GM19351 (cell line): ENCODE measurements around the gene ADD1.

Source experiments
- ATAC-seq: cut with Tn5 transposase; IDR thresholded peaks from one replicate; pipeline ENCODE4 v1.9.1; 2021; ENCODE audit warnings: mild to moderate bottlenecking, moderate library complexity; ENCODE audit not compliant: unreplicated experiment

The ADD1 gene

DNA sequence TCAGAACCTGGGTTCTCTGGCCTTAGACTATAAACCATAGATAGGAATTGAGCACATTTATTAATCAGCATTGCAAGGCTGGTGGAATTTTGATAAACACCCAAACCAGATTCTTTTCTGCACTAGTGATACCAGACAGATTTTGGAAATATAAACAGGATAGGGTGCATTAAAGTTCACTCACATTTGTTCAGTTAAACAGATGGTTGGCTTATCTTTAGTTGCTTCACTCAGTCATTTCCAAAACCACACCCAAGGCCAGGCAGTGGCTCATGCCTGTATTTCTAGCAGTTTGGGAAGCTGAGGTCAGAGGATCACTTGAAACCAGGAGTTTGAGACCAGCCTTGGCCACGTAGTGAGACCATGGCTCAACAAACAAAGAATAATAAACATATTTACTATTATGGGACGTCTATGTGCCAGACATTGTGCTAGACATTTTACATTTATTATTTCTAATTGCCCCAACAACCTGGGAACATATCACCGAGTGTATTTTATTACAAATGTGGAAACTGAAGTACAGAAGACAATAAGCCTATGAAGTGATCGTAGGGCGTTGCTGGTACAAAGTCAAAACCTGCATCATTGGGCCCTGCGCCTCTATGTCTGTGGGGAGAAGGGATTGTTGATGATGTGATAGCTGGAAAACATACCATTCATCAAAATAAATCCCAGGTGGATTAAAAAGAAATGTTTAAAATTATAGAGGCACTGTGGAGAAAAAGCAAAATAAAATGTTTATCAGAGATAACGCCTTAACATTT is 15.0 kb downstream of the ADD1 start:
- no peak for ATAC-seq

DNA sequence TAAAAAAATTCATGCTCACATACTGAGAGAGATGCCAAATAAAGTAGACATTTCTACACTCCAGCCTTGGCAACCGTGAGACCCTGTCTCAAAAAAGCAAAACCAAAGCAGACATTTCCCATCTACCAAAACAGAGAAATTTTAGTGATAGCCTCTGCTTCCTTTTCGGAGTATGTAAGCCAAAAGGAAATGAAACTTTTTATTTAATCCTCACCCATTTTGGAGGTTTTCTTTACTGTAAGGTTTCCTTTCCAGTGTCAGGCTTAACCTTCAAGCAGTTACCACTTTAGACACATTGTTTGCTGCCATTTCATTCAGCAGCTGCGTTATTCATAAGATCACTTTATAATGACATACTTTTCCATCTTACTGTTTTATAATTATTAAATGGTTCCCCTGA is 15.9 kb downstream of the ADD1 start:
- no peak for ATAC-seq

DNA sequence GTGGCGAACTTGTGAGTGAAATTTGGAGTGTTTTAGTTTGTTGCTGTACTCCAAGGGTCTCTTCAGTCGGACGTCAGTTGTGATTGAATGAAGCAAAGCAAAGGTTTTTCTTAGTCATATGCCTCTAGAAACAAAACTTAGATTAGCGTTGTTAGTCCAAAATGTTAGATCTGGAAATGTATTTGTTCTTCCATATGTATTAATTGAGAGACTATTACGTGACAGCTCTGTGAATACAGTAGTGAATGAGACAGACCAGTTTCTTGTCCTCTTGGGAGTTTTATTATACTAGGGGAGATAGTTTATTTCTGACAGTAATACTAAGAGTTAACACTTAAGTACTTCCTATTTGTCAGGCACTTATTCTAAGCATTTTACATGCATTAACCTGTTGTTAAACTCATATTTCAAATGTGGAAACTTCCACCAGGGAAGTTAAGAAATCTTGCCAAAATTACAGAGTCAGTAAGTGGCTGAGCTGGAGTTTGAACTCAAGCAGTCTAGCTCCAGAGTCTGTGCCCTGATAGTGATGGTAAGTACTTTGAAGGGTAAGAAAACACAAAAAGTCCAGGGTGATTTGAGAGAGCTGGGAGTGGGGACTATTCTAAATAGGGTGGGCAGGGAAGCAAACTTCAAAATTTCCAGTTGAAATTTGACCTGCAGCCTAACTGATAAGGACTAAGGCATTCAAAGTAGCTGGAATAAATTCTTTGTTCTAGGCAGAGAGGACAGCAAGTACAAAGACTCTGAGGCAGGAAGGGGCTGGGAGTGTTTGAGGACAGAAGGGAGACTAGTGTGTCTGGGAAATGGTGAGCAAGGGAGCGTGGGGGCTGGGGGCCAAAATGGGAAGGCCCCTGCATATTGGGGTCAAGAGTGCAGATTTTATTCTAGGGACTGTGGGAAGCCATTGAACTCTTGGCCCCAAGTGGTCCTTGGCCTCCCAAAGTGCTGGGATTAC is 17.0 kb downstream of the ADD1 start:
- ATAC-seq: no peak

DNA sequence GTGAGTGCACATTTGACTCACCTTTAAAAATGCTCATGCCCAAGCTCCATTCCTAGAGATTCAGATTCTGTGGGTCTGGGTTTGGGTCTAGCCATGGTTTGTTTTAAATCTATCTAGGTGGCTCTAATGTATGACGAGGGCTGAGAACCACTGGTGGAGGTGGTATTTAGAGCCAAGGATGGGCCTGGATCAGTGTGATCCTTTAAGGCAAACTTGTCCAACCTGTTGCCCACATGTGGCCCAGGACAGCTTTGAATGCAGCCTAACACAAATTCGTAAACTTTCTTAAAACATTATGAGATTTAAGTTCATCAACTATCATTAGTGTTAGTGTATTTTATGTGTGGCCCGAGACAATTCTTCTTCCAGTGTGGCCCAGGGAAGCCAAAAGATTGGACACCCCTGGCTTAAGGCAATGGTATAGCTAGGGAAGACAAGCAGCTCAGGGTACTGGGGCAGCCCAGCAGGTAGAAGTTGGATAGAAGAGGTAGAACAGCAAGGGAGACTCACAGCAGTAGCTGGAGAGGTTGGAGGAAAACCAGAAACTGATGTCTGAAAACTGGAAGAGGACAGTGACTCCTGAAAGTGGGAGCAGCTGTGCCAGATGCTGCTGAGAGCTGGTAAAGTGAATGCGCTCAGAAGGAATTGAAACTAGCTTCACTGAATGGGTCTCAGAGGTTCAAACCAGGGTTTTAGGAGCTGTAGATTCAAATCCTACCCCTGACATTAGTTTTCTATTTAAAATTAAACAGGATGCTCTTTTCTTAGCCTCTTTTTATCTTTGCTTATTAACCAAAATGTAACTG is 18.2 kb downstream of the ADD1 start:
- ATAC-seq: no peak

DNA sequence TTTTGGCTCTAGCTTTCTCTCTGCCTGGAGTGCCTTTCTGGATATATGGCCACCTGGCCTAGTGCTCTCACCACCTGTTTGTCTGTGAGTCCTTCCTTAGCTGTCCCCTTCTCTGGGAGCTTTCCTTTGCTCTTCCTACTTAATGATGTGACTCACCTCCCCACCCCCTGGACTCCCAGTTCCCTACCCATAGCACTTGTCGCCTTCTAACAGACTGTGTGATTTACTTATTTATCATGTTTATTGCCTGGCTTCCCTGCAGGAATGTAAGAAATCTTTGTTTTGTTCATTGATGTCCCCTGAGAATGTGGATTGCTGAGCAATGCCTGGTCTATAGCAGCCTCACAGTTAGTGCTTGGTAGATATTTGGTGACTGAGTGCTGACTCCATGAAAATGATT is 18.9 kb downstream of the ADD1 start:
- ATAC-seq: no peak

DNA sequence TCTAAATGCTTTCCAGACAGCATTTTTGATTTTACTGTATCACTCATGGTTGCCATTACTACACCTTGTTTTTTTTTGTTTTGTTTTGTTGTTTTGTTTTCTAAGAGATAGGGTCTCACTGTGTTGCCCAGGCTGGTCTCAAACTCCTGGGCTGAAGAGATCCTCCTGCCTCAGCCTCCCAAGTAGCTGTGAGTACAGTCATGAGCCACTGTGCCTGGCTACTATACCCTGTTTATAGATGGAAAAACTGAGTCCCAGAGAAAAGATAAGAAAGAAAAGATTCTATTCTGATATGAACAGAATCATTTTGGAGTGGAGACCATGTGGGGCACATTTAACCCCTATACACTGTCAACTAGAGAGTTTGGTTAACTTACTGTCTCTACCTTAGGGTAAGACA is 20.0 kb downstream of the ADD1 start:
- no peak for ATAC-seq

DNA sequence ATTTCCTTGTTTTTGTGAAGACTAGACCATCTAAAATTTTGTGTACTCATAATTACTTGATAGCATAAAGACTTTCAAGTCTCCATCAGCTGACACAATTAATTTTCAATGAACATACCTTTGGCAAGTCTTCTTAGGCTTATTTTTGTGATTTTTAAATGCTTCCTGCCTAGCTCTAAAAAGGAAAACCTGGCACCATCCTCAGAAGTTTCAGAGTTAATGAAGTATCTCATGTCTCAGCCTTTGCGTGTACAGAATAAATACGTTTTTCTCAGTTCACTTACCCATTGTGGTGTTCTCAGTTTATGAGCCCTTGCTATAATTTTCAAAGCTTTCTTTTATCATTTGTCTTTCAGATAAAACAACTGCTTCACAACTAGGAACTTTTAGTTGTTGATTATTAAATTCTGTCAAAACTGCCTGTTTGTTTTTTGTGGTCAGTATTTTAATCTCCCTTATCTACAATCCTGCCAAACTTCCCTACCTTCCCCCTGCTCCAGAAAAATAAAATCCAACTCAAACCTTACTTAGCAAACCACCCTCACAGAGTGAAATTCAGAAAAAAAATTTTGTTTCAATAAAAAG is 21.6 kb downstream of the ADD1 start:
- no peak for ATAC-seq

DNA sequence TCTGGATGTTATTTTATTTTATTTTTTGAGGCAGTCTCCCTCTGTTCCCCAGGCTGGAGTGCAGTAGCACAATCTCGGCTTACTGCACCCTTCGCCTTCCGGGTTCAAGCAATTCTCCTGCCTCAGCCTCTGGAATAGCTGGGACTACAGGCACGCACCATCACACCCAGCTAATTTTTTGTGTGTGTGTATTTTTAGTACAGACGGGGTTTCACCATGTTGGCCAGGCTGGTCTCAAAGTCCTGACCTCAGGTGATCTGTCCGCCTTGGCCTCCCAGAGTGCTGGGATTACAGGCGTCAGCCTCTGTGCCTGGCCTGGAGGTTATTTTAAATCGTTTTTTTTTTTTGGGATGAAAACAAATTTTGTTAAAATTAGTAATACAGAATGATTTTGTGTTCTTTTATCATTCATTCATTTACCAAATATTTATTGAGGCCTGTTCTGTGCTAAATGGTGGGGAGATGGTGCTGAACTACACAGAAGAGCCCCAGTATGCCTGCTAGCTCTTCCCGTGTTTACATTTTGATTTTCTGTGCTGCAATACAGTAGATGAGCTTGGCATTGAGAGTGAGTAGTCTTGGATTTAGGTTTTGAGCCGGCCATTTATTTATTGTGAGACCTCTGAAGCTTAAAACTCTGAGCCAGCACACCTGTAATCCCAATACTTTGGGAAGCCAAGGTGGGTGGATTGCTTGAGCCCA is 22.7 kb downstream of the ADD1 start:
- no peak for ATAC-seq

DNA sequence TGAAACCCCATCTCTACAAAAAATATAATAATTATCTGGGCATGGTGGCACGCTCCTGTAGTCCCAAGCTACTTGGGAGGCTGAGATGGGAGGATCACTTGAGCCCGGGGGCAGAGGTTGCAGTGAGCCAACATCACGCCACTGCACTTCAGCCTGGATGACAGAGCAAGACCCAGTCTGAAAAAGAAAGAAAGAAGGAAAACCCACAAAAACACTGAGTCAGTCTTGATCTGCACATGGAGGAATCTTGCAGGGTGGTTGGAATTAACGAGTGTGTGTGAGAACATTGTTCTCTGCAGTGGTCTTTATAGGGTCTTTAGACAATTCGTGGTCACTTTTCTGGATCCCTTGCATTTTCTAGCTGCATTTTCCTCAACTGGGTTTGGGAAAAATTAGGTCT is 23.2 kb downstream of the ADD1 start:
- no peak for ATAC-seq

DNA sequence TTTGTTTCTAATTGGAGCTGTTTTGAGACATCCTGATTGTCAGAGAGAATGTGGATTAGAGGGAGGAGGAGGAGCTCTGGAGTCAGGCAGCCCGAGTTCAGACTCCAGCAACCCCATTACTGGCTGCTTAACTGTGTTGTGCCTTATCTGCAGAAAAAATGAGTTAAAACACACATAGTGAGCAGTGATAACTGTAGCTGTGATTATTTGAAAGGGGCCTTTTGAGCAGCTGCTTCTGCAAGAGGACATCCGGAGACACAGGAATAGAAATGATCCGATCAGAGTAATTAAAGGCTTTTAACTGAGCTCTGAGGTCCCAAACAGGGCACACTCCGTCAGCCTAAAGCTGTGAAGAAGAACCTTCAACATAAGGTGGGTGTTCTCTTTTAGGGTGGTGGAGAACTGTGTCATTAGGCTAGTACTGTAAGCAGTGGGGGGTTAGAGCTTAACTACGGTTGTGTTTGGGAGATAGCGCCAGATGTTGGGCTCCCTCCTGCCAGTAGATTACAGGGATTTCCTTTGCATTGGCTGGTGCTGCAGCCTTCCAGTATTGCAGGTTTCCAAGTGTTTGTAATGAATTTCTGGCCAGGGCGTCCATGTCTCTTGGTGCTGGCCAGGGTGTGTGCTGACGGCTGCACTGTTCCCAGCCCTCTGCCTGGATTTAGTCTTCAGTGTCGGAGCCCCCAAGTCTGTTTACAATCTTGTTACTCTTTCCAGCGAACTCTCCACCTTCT is 24.3 kb downstream of the ADD1 start:
- ATAC-seq: no peak

DNA sequence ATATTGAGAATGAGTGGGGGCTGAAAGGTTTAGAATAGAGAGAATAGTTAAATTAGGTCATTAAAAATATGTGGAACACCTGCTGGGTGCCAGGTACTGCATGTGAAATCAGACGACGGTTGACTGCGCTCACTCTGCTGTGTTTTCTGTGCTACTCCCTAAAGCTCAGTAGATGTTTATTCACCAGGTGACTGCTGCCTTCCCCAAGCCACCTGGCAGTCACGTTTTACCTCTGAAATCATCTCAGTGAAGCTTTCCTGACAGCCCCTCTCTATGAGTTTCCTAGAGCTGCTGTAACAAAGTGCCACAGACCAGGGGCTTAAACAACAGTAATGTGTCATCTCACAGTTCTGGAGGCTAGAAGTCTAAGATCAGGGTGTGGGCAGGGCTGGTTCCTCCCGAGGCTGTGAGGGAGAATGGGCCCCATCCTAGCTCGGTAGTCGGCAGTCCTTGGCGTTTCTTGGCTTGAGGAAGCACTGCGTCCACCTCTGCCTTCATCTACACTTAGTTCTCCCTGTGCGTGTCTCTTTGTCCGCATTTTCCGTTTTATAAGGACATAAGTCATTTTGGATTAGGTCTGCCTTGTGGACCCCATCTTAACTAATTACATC is 25.3 kb downstream of the ADD1 start:
- ATAC-seq: no peak

DNA sequence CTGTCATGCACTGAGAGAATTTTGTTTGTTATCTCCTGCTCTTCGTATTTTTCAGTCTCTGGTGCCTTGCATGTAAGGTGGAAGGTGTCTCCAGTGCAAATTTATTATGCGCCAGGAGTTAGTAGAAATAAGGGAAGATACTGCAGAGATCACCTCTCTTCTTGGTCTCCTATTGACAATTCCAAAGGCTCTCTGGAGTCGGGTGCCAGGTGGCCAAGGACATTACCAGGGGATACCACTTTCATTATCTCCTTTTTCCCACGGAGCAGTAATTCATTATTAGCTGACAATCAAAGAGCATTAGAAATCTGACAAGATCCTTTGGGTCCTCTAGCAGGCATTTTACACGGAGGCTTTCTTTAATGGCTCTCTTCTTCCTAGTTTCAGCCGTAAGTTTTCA is 26.0 kb downstream of the ADD1 start:
- ATAC-seq: no peak

DNA sequence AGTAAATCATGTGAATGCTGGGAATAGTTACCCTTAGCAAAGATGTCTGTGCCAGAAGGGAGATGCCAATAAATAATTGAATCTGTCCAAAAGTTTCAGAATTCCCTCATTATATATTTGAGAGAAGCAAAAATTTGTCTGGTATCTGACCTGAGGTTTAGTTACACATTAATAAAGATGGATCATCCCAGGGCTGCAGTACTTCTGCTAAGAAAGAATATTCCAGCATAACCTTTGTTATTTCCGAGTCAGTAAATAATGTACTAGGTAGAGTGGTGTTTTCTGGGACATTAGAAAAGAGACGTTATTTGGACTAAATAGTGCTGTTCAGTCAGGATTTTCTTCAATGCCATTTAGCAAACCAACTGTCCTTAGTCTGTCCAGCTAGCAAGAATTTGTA is 26.4 kb downstream of the ADD1 start:
- ATAC-seq: no peak

DNA sequence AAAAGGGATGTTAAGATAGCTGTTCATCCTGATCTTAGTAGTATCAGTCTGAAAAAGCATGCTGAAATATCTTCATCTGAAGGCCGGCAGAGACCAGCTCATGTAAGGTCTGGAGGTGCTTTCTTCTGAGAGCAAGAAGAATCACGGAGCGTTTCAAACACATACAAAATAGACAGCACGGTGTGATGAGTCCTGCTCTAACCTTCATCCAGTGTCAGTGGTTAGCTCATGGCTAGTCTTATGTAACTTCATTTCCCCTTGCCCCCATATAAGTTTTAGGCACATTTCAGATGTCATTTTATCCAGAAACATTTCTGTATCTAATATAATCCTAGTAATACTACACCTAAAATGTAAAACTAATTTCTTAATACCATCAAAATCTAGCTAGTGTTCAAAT is 27.8 kb downstream of the ADD1 start:
- no peak for ATAC-seq

DNA sequence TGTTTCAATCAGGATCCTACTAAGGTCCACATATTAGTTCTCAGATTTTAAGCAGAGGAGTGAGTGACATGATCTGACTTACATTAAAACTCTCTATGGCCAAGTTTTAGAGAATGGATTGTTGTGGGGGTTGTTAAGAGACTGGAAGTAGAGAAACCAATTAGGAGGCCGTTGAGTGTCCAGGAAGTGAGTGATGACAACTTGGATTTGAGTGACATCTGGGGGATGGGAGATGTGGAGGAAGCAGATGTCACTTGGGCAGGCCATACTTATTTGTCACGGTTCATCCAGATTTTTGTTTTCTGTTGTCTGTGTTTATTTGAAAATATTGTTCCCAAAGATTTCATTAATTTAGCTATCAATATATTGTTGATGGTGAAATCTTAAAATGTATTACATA is 28.3 kb downstream of the ADD1 start:
- no peak for ATAC-seq

DNA sequence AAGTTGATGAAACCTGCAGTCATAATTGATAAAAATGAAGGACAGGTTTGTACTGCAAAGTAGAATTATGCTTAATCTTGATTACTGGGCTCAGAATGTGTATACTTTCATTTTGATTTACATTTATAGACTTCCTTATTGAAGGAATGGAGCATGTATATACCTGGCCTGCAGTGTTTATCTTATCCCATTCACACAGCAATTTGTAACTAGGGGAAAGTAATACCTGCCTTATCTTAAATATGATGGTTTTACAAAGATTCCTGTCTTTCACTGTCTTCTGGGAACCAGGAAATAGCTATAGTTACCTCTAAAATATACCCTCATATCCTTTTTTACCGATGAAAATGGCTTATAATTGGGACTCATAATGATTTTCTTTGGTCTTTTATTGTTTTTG is 29.7 kb downstream of the ADD1 start:
- ATAC-seq: no peak

DNA sequence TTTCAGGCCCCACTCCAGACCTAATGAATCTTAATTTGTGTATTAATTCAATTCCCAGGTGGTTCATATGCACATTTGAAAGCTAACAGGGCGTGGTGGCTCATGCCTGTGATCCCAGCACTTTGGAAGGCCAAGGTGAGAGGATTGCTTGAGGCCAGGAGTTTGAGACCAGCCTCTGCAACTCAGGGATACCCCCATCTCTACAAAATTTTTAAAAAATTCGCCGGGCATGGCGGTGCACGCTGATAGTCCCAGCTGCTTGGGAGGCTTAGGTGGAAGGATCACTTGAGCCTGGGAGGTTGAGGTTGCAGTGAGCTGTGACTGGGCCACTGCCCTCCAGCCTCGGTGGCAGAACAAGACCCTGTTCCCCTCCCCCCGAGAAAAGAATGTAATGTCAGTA is 31.2 kb downstream of the ADD1 start:
- no peak for ATAC-seq

DNA sequence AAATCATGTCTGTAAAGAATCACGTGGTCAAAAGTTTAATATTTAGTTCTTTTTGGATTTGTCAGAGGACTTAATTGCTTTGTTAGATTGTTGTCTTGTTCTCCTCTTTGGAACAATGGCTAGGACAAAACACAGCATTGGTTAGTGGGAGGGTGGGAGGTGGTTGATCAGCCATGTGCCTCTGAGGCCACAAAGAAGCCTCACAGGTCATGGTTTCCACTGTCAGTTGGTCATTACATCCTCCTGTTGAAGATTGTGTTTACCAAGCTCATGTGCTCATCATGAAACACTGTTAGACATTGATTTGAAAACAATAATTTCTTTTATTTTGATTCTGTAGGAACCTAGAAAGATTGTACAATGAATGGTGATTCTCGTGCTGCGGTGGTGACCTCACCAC is 31.9 kb downstream of the ADD1 start:
- ATAC-seq: no peak

DNA sequence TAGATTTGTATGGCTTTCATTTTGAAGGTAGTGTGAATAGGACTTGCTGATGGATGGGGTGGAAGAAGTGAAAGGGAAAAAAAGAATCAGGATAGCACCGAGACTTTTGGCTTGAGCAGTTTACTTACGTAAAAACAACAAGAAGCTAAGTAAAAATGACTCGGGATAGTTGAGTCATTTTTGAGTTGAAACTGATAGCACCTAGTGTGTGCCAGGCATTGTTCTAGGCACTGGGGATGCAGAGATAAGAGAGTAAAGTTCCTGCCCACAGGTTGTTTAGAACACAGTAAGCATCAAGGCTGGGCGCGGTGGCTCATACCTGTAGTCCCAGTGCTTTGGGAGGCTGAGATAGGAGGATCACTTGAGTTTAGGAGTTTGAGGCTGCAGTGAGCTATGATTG is 34.7 kb downstream of the ADD1 start:
- ATAC-seq: no peak
